HL-60/S4 treated with phorbol 12-myristate 13-acetate at 8.2 ng/mL for 4 days and 3 days (cell line): ENCODE measurements around the gene FUZ.

Experiments
- in situ Hi-C: fragments of 300-500 bp; cut with MboI; formaldehyde crosslinking; loops from 2 replicates; pipeline ENCODE4 v1.15.0; 2022; ENCODE audit warnings: low sequenced_read_pairs

FUZ gene

GRCh38 chr19:49851456-49852259 lies 38.6 kb upstream of the FUZ start:
- in situ Hi-C loops = no loop called here

DNA sequence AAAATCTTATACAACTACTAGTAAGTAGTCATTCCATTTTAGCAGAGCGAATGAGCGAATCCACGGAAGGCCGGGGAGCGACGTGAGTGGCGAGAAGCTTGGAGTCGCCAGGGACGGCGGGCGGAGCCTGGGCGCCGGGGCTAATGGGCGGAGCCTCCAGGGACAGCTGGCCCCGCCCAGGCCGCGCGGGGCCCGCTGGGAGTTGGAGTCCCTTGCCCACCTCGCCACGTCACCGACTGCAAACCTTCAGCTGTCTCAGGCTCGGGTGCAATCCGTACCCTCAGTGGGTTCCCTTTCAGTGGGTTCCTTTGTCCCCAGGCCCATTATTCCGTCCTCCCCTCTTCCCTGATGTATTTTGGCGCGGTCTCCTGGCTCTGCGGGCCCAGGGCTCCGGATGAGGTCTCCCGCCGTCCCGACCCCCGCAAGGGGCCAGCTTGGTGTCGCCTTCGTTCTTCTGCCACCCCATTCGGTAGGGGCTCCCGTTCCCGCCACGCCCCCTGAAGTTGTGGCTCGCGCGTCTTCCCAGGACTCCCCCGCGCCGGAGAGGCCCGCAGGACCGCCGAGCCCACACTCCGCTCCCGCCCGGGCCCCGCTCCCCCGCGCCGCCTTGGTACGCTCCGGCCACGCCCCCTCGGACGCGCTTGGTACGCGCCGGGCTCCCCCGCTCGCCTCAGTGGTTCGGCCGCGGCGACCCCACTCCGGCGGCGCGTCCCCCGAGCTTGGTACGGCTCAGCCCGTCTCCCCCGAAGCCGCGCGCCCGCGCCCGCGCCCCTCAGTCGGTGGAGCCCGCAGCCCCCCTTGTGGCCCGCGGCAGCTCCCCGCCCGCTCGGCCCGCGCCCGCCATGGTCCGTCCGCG lies 37.6 kb upstream of the FUZ start, which contains the start of gene PTOV1:
TSS of gene PTOV1 (plus strand) at position 673 of the 856 bp plus-strand sequence.
- in situ Hi-C loops = no loop called here

- in situ Hi-C loops = no loop called here
These were observed 37.1 kb upstream of the FUZ start for GRCh38 chr19:49850221-49850486.

DNA sequence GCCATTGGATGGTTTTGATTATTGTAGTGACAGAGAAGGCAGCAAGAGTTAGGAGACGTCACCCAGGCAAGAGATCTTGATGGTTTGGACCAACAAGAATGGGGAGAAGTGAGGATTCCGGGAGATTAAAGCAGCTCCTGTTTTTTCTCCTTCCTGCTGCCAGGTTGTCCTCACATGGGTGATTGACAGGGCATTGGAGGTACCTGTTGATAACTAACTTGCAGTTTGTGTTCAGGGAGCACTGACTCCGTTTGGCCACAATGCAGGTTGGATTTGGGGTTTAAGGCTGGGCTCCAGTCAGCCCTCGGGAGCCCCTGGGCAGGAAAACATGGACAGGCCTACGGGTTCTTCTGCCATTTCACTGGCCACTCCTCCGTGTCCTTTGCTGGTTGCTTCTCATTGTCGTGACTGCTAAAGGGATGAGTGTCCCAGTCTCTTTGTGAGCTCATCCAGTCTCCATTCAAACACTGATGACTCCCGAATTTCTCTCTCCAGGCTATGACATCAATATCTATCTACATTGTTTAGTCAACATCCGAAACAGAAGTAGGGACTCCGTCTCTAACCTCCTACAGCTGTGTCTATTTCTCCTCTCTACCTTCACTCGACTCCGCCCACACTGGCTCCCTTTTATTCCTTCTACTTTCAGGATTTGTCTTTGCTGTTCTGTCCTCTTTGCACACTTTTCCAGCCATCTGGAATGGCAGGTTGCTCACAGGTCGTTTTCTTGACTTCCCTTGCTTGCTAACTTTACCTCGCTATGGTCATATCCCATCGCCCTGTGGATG lies 36.5 kb upstream of the FUZ start:
- in situ Hi-C loops = no loop called here

DNA sequence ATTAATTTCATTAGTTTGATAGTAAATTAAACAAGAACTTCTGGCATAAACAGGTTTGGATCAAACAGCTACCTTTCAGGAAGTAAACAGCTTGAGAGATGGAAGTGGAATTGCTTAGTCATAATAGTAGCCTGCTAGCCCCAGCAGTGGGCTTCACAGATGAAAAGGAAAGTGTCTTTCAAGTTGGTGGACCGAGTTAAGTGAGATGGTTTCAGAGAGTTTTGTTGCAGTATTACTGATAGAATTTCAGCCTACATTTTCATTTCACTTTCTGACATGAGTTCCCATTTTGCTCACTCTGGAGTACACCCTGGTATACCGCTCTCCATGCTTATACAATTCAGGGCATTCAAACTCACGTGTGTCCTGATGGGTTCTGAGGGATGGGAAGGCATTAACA lies 35.8 kb upstream of the FUZ start:
- in situ Hi-C loops = no loop called here

DNA sequence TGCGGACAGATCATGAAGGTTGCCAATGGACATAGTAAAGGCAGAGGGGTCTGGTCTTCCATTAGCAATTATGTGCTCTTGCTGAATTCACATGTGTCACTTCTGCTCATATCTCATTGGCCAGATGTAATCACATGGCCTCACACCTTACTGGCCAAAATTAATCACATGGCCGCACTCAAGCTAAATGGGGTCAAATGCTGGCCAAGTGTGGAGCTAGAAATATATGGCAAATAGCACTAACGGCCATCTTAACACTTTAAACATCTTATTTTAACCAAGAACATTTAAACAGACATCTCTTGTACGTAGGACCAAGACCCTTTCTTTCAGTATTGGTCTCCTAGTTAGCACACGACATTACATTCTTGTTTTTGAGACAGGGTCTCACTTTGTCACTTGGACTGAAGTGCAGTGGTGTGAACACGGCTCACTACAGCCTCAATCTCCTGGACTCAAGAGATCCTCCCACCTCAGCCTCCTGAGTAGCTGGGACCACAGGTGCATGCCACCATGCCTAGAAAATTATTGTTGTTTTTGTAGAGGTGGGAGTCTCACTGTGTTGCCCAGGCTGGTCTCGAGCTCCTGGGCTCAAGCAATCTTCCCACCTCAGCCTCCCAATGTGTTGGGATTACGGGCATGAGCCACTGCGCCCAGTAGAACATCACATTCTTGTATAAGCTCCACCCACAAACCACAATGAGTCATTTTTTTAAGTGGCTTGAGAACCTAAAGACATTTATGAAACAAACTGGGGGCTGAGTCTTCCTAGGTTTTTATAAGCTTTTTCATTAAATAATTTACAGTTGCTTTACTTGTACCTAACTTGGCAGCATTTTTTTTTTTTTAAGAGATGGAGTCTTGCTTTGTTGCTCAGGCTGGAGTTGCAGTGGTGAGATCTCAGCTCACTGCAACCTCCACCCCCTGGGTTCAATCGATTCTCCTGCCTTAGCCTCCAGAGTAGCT lies 34.9 kb upstream of the FUZ start:
- in situ Hi-C loops = no loop called here

DNA sequence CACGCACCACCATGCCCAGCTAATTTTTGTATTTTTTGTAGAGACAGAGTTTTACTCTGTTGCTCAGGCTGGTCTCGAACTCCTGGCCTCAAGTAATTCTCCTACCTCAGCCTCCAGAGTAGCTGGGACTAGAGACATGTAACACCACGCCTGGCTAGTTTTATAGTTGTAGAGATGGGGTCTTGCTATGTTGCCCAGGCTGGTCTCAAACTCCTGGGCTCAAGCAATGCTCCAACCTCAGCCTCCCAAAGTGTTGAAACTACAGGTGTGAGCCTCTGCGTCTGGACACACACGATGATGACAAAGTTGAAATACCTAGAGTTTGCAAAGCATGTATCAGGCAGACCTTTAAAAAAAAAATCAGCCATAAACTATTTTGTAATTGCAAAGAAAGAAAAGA lies 33.3 kb upstream of the FUZ start:
- in situ Hi-C loops = no loop called here

GRCh38 chr19:49845414-49845813 lies 32.3 kb upstream of the FUZ start:
- in situ Hi-C loops = no loop called here

- in situ Hi-C loops = no loop called here
These were observed 31.3 kb upstream of the FUZ start for GRCh38 chr19:49844138-49845095.

- in situ Hi-C loops = no loop called here
These were observed 30.2 kb upstream of the FUZ start for GRCh38 chr19:49843265-49843664.

DNA sequence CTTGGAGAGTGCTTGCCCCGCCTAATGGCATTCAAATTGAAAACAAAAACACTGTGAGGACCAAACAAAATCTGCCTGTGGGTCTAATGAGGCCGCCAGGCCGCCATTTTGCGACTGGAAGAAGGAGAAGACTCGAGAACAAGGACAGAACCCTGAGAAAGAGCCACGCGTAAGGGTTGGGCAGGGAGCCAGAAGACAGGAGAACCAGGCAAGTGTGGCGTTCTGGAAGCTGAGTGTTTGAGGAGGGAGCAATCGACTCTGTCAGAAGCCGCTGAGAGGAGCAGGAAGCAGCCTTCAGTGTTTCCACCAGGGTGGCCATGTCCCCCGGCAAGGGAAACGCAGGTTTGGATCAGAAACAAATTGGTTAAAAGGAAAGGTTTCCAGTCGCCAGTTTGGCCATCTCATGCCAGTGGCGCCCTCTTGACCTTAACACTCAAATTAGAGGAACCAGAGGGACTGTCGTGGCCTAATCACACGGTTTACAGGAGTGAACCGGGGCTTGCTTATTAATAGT lies 27.7 kb upstream of the FUZ start:
- in situ Hi-C loops = no loop called here

DNA sequence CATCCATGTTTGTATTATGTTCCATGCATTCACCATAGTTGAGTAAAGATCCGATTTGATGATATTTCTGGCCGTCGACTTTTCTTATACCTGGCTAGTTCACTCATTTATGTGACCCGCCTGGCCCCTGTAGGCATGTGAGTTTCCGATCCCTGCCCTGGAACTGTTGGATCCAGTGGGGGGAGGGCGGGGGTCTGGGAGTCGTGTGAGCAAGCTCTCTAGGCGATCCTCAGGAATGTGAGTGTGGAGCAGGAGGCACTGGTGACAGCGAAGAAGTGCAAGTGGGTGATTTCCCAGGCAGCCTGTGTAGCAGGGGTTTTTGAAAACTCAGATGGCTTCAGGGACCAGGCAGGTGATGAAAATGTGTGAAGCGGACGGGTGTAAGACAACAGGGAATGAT lies 27.2 kb upstream of the FUZ start:
- in situ Hi-C loops = no loop called here

GRCh38 chr19:49839713-49840112 lies 26.6 kb upstream of the FUZ start:
- in situ Hi-C loops = no loop called here

GRCh38 chr19:49838885-49839588 lies 25.9 kb upstream of the FUZ start:
- in situ Hi-C loops = no loop called here

- in situ Hi-C loops = no loop called here
These were observed 24.3 kb upstream of the FUZ start for GRCh38 chr19:49837425-49837824.

DNA sequence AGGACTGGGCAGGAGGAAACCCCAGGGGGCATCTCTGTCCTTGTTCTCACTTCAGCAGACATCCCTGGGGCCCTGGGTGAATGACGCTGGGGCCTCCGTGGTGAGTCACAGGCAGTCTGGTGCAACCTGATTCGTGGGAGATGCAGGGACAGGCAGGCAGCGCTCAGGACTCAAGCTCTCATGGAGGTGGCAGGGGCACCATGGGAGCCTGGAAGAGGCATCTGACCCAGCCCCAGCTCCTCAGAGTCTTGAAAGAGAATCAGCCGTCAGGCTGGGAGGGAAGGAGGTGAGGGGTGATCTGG lies 23.9 kb upstream of the FUZ start:
- in situ Hi-C loops = no loop called here

GRCh38 chr19:49836176-49837008 lies 23.3 kb upstream of the FUZ start:
- in situ Hi-C loops = no loop called here

DNA sequence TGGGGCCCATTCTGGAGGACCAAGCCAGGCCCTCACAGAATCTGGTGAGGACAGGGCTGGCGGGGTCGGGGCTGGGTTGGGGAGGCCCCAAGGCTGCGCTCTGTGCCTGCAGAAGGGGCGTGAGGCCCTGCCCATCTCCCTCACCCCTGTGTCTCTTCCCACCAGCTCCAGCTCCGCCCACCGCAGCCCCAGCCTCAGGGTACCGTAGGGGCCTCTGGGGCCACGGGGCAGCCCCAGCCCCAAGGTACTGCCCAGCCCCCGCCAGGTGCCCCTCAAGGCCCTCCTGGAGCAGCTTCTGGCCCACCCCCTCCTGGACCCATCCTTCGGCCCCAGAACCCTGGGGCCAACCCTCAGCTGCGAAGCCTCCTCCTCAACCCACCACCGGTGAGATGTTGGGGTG lies 22.5 kb upstream of the FUZ start:
- in situ Hi-C loops = no loop called here
